SU-DHL-6 (cell line): Measurements from ENCODE around the gene CYP19A1.

Source experiments
- H2AFZ ChIP-seq: fragments of 200-600 bp; sonication (generic); 2 replicates; pipeline ENCODE4 v1.6.1; 2014; ENCODE audit warnings: low read depth, mild to moderate bottlenecking, moderate library complexity, mixed read lengths, antibody characterized with exemption, low read length; ENCODE audit not compliant: severe bottlenecking
- H3F3A ChIP-seq: fragments of 200-600 bp; shearing (Covaris generic); 2 replicates; pipeline ENCODE4 v1.6.0; 2016; ENCODE audit warnings: antibody characterized with exemption, mild to moderate bottlenecking; ENCODE audit not compliant: insufficient read depth
- H3K27ac ChIP-seq: fragments of 200-600 bp; sonication (generic); 2 replicates; pipeline ENCODE4 v1.5.1; 2016; ENCODE audit warnings: low read depth, mild to moderate bottlenecking, low read length, moderate library complexity, mixed read lengths
- H3K27me3 ChIP-seq: fragments of 200-600 bp; sonication (generic), shearing (Covaris generic); 2 replicates; pipeline ENCODE4 v1.6.0; 2014; ENCODE audit warnings: mild to moderate bottlenecking, low read length
- H3K36me3 ChIP-seq: fragments of 200-600 bp; sonication (generic); 2 replicates; pipeline ENCODE4 v1.6.1; 2014; ENCODE audit warnings: mild to moderate bottlenecking, low read length, mixed read lengths
- H3K4me2 ChIP-seq: fragments of 300-600, 200-600 bp; shearing (Covaris generic), sonication (generic); 2 replicates; pipeline ENCODE4 v1.6.0; 2014; ENCODE audit warnings: low read length, low read depth, mild to moderate bottlenecking; ENCODE audit not compliant: poor library complexity, severe bottlenecking
- H3K4me3 ChIP-seq: fragments of 200-600 bp; sonication (generic); 2 replicates; pipeline ENCODE4 v1.5.1; 2014; ENCODE audit warnings: antibody characterized with exemption, low read length, mild to moderate bottlenecking, mixed read lengths; ENCODE audit not compliant: insufficient read depth, poor library complexity, severe bottlenecking
- H3K79me2 ChIP-seq: fragments of 200-600 bp; sonication (generic); 2 replicates; pipeline ENCODE4 v1.6.1; 2014; ENCODE audit warnings: mild to moderate bottlenecking, low read length, moderate library complexity; ENCODE audit not compliant: insufficient read depth
- H3K9ac ChIP-seq: fragments of 200-600 bp; sonication (generic); 2 replicates; pipeline ENCODE4 v1.7.0; 2014; ENCODE audit warnings: mild to moderate bottlenecking, low read length
- H3K9me2 ChIP-seq: fragments of 200-600 bp; sonication (generic); replicated peaks from 2 replicates; pipeline ENCODE4 v1.6.1; 2014; ENCODE audit warnings: low read length; ENCODE audit not compliant: insufficient read depth
- H3K9me3 ChIP-seq: fragments of 200-600 bp; sonication (generic); 2 replicates; pipeline ENCODE4 v1.6.1; 2014; ENCODE audit warnings: low read length, mixed read lengths; ENCODE audit not compliant: insufficient read depth
- H4K20me1 ChIP-seq: fragments of 200-600 bp; sonication (generic); 2 replicates; pipeline ENCODE4 v1.6.1; 2014; ENCODE audit warnings: low read depth, mild to moderate bottlenecking, antibody characterized with exemption, low read length, moderate library complexity, mixed read lengths
- CTCF ChIP-seq: fragments of 200-600 bp; sonication (generic); IDR thresholded peaks from one replicate; pipeline ENCODE4 v1.5.1; 2017; ENCODE audit warnings: antibody characterized with exemption, mild to moderate bottlenecking, low read length, moderate library complexity; ENCODE audit not compliant: insufficient read depth, poor library complexity, severe bottlenecking
- EZH2phosphoT487 ChIP-seq: fragments of 200-600 bp; sonication (generic), shearing (Covaris generic); conservative IDR thresholded peaks from 2 replicates; pipeline ENCODE4 v1.6.1; 2018; ENCODE audit warnings: mild to moderate bottlenecking, antibody characterized with exemption, low read length, moderate library complexity, mixed read lengths

The CYP19A1 gene

DNA sequence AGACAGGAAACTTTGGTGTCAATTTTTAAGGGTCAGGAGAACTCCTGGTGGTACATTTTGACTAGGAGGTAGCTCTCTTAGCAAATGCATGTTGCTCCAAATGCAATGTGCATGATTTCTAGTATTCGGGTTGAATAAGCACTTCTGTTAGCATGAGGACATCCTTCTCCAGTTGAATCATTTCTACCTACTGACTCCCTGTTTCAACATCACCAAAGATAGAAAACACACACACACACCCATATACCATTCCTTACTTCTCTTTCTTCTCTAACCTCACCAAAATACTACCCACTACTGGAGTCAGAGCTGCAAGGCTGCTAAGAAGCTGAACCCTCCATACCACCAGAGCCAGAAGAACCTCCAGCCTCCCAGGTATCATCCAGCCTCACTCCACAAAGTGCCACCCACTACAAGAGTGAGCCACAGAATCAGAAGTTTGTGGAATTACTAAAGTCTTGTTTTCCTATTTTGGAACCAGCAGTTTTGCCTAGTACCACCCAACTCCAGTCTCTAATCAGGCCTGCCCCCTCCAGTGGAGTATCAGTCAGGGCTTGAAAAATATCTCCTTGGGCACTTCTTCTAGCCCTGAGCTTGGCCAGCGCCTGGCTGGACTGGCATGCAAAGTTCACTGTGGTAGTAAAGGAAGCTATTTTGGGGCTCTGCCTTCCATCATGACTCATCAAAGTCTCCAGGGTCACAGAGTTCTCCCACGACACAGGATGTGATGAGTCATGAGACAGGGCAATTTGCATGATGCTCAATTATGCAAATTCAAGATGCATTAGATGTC lies 110.3 kb downstream of the CYP19A1 start:
- Histone ChIP-seq H2AFZ (no peak overlapping the region), H3K27me3 (no peaks in the 10 kb centered on the region), H3K9me2 (no peaks in the 10 kb centered on the region), H3K4me3 (no peak overlapping the region), H3K9ac (no peak overlapping the region), H3F3A (no peaks in the 10 kb centered on the region), H4K20me1 (no peaks in the 10 kb centered on the region), H3K9me3 (no peaks in the 10 kb centered on the region), H3K36me3 (no peaks in the 10 kb centered on the region), H3K4me2 (no peak overlapping the region), H3K27ac (no peak overlapping the region), H3K79me2 (no peaks in the 10 kb centered on the region)
- TF ChIP-seq CTCF (no peak), EZH2phosphoT487 (no peak)

DNA sequence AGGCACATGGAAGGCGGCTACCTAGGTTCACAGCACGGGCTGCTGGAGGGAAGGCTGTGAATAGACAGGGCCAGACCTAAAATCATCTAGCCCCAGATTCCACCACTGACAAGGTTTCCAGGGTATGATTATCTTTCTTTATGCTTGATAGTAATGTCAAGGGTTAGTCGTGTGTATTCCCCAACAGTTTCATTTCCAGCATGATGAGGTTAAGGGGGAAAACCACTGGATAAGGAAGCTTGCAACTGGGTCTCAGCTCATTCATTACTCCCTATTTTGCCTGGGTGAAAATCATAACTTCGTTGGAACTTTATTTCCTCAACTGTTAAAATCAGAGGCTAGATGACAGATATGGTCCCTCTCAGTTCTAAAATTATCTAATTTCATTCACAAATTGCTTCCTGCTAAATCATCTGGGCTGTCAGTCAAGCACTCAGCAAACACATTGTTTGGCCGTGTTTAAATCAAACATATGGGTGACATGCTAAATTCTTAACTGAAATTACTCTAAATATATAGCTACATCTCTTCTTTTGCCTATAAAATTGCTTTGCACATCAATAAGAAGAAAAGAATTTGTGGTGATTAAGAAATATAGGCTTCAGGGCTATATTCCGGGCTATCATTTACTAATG lies 111.7 kb downstream of the CYP19A1 start:
- H3K27me3 ChIP-seq: no peaks in the 10 kb centered on the region

GRCh38 chr15:51224428-51224827 lies 114.0 kb downstream of the CYP19A1 start:
- Histone ChIP-seq H3K36me3 (no peaks in the 10 kb centered on the region), H3K4me2 (no peak overlapping the region), H3K9me3 (no peaks in the 10 kb centered on the region), H2AFZ (no peak overlapping the region), H3K79me2 (no peaks in the 10 kb centered on the region), H4K20me1 (no peaks in the 10 kb centered on the region), H3K27me3 (no peaks in the 10 kb centered on the region), H3K9me2 (no peaks in the 10 kb centered on the region), H3F3A (no peaks in the 10 kb centered on the region), H3K27ac (no peak overlapping the region), H3K9ac (no peak overlapping the region), H3K4me3 (no peak overlapping the region)
- TF ChIP-seq CTCF: no peak
- no peak for TF ChIP-seq EZH2phosphoT487

More for the DNA sequence above, 111.7 kb downstream of the CYP19A1 start:
- no peaks in the 10 kb centered on the region for H3K9me2 ChIP-seq
- TF ChIP-seq CTCF: no peak
- TF ChIP-seq EZH2phosphoT487: no peak
- no peaks in the 10 kb centered on the region for H3K9me3 ChIP-seq
- no peak overlapping the region for H3K9ac ChIP-seq
- no peaks in the 10 kb centered on the region for H4K20me1 ChIP-seq
- H3K4me2 ChIP-seq: no peak overlapping the region
- H3F3A ChIP-seq: no peaks in the 10 kb centered on the region
- no peak overlapping the region for H3K4me3 ChIP-seq
- H2AFZ ChIP-seq: no peak overlapping the region
- no peaks in the 10 kb centered on the region for H3K79me2 ChIP-seq
- no peak overlapping the region for H3K27ac ChIP-seq
- no peaks in the 10 kb centered on the region for H3K36me3 ChIP-seq
